Thoracic aorta (tissue), 2 donors: ENCODE data around the gene GDNF. TPM values are rescaled to one million over a fixed set of nuclear protein-coding genes. Genes with fewer than 3 reads are reported as not detected.
A peak's percentile ranks its signal among the peaks of the same experiment; 100 is the strongest.

Experiments
- ATAC-seq: fragments of 150-250 bp; one replicate; pipeline ENCODE4 v1.8.0; 2017; ENCODE audit warnings: low read depth; ENCODE audit not compliant: insufficient number of reproducible peaks, low FRiP score
- DNase-seq: peaks from one replicate; pipeline ENCODE4 v3.0.0-alpha.2; 2020; ENCODE audit warnings: low spot score
- H3K27ac ChIP-seq, 2 donors: fragments of 200-600 bp; sonication (generic); 1 replicate in 1 of 2; 2 replicates in 1 of 2; pipeline ENCODE4 v1.5.1; 2016; ENCODE audit warnings: mild to moderate bottlenecking in 2 of 2, moderate library complexity in 2 of 2
- H3K27me3 ChIP-seq: fragments of 200-600 bp; sonication (generic); replicated peaks from 2 replicates; pipeline ENCODE4 v1.6.0; 2016; ENCODE audit warnings: mild to moderate bottlenecking; ENCODE audit not compliant: insufficient read depth
- H3K36me3 ChIP-seq: fragments of 200-600 bp; sonication (generic); one replicate; pipeline ENCODE4 v1.5.1; 2016
- H3K4me1 ChIP-seq, 2 donors: fragments of 200-600 bp; sonication (generic); 1 replicate in 1 of 2; 2 replicates in 1 of 2; pipeline versions ENCODE4 v1.5.1 to v1.6.0; 2016; ENCODE audit warnings: low read depth in 2 of 2, mild to moderate bottlenecking in 1 of 2; ENCODE audit not compliant: control insufficient read depth in 1 of 2
- H3K4me3 ChIP-seq: fragments of 200-600 bp; sonication (generic); 2 replicates; pipeline ENCODE4 v1.5.1; 2016; ENCODE audit warnings: mild to moderate bottlenecking
- H3K9me3 ChIP-seq: fragments of 200-600 bp; sonication (generic); 2 replicates; pipeline ENCODE4 v1.5.1; 2016
- total RNA-seq, 2 donors: library from RNA; depleted of rRNA; stranded (reverse); fragments of >200 nt; gene quantifications; one replicate each; pipeline versions ENCODE4 v1.1.0 to v1.2.3, GENCODE V29; 2016
- TF ChIP-seq, protein P1 (sequence below): fragments of 200-600 bp; sonication (generic); IDR thresholded peaks from one replicate; pipeline ENCODE4 v1.5.1; 2019; ENCODE audit warnings: antibody characterized with exemption

Gene GDNF, protein sequence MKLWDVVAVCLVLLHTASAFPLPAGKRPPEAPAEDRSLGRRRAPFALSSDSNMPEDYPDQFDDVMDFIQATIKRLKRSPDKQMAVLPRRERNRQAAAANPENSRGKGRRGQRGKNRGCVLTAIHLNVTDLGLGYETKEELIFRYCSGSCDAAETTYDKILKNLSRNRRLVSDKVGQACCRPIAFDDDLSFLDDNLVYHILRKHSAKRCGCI
- 1 to 10 TPM in 1 of 2 donors, not detected in 1; 1.3 TPM for total RNA-seq

DNA sequence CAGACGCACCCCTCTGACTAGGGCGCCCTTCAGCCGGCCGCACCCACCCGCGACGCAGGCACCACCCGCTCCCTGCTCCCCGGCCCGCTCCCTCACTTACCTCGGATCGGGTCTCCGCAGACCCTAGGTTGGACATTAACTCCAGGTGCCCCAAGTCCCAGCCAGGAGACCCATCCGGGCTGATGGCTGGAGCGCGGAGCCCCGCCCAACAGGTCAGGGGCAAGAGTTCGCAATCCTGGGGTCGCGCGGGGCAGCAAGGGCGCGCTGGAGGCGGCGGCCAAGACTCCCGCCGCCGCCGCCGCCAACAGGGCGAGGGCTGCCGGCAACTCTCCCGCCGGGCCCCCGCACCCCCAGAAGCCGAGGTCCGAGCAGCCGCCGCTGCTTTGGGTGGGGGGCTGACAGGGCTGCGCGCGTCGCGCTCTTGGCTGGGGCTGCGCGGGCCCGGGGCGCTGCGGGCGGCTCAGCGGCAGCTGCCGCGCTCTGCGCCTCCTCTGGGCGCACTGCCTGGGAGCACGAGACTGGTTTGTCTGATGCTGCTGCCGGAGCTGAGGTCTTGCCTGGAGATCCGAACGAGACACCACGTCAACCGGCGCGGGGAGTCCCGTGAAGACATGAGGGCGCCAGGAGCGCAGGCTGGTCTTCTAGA, at the start of gene GDNF:
TSS of gene GDNF (minus strand) at position 635 of the 646 bp plus-strand sequence. CDS start 5,245 bp downstream, outside the sequence.
- TF ChIP-seq, protein P1, sequence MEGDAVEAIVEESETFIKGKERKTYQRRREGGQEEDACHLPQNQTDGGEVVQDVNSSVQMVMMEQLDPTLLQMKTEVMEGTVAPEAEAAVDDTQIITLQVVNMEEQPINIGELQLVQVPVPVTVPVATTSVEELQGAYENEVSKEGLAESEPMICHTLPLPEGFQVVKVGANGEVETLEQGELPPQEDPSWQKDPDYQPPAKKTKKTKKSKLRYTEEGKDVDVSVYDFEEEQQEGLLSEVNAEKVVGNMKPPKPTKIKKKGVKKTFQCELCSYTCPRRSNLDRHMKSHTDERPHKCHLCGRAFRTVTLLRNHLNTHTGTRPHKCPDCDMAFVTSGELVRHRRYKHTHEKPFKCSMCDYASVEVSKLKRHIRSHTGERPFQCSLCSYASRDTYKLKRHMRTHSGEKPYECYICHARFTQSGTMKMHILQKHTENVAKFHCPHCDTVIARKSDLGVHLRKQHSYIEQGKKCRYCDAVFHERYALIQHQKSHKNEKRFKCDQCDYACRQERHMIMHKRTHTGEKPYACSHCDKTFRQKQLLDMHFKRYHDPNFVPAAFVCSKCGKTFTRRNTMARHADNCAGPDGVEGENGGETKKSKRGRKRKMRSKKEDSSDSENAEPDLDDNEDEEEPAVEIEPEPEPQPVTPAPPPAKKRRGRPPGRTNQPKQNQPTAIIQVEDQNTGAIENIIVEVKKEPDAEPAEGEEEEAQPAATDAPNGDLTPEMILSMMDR: no peak
- no peak for DNase-seq
- peaks cover 13% of the 10 kb centered on the region for H3K27me3 ChIP-seq
- ATAC-seq: no peak
- H3K4me1 ChIP-seq: peaks cover 29 to 53% of the 10 kb centered on the region in 2 donors
- H3K4me3 ChIP-seq: peak within 1 kb of the TSS; percentile 73
- H3K36me3 ChIP-seq: no peaks in the 10 kb centered on the region
- H3K9me3 ChIP-seq: no peaks in the 10 kb centered on the region
- H3K27ac ChIP-seq: no peak within 1 kb of the TSS

DNA sequence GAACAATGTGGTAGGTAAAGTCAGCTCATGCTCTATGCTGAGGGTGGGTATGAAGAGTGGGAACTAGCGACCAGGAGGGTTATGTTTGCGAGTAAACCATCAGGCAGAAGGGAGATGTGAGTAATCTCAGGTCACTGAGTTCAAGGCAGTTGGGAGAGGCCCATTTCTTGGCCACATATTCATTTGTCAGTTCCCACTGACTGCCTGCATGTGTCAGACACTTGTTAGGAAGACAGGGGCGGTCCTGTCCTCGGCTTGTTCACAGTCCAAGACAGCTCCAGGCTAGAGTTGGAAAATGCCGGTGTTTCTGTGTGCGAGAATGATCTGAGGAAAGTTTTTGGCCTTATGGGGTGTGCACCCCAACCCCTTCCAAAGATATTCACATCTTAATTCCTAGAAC, 48.6 kb upstream of the GDNF start:
- ATAC-seq: no peak
- no peaks in the 10 kb centered on the region for H3K9me3 ChIP-seq
- no peak overlapping the region for H3K27ac ChIP-seq
- H3K27me3 ChIP-seq: no peaks in the 10 kb centered on the region
- no peak overlapping the region for H3K4me3 ChIP-seq
- H3K4me1 ChIP-seq: no peaks in the 10 kb centered on the region
- no peaks in the 10 kb centered on the region for H3K36me3 ChIP-seq
- no peak for DNase-seq
- TF ChIP-seq, protein P1: no peak

DNA sequence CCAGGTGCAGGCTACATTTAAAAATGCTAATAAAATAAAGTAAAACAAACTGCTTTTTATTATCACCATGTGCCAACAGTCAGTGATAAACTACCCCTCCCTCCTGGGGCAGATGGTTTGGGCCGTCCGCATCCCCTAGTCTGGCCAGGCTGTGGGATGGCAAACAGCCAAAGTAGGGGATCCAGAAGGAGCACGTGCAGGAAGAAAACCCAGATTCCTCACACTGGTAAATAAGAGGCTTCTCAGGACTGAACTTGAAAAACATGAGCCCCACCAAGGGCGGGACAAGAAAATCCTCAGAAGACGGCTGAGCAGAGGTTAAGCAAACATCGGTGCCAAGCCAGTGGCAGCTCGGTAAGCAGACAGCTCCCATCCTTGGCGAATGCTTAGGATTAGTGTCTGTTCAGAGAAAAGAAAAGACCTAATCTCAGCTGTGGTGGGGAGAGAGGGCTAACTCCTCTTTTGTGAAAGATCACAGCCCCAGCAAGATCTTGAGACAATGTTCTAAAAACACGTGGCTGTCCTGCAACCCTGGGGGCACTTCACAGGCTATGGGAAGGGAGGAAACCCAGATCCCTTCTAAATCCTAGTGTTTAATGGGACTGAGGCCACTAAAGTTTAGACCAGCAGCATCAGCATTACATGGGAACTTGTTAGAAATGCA, 46.5 kb upstream of the GDNF start:
- no peaks in the 10 kb centered on the region for H3K36me3 ChIP-seq
- TF ChIP-seq, protein P1: no peak
- H3K4me1 ChIP-seq: no peaks in the 10 kb centered on the region
- no peaks in the 10 kb centered on the region for H3K27me3 ChIP-seq
- H3K27ac ChIP-seq: no peak overlapping the region
- DNase-seq: no peak
- H3K9me3 ChIP-seq: no peaks in the 10 kb centered on the region
- no peak overlapping the region for H3K4me3 ChIP-seq
- ATAC-seq: peak; percentile 12

DNA sequence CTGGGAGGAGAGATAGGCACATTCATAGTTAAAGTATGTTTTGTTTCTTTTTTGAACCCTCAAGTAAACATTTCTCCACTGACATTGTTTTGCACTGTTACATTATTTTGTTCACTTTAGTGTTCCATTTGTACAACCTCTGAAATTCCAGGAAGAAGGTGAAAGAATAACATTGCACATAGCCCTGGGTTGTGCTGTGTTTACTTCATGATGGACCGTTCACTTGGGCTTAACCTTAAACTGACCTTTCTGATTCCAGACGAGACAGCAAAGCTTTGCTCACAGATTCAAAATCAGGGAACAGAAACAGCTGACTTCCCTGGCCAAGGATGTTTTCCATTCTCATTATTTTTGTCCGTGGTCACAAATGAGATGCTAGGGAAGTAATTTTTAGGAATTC, 42.8 kb upstream of the GDNF start:
- no peak for DNase-seq
- Histone ChIP-seq H3K36me3 (no peaks in the 10 kb centered on the region), H3K4me1 (no peaks in the 10 kb centered on the region), H3K27me3 (no peaks in the 10 kb centered on the region), H3K4me3 (no peak overlapping the region), H3K27ac (no peak overlapping the region), H3K9me3 (no peaks in the 10 kb centered on the region)
- no peak for ATAC-seq
- TF ChIP-seq, protein P1: no peak

DNA sequence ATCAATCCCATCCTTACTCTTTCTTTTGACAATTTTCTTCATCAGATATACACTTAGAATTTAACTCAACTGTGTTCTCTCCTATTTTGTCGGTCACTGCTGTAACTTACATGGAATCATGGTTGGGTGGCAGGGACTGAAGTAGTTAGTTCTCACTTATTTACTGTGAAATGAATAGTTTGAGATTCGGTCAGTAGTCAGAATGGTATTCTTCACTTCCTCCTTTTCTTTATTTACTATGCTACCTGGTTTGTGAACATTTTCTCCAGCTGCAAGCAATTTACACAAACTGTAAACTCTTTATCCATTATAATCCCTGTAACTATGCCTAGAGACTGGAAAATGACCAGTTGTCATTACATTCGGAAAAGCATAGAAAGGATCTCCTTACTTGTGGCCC, 41.5 kb upstream of the GDNF start:
- no peak overlapping the region for H3K4me3 ChIP-seq
- H3K36me3 ChIP-seq: no peaks in the 10 kb centered on the region
- no peaks in the 10 kb centered on the region for H3K9me3 ChIP-seq
- no peaks in the 10 kb centered on the region for H3K4me1 ChIP-seq
- no peaks in the 10 kb centered on the region for H3K27me3 ChIP-seq
- ATAC-seq (no peak), DNase-seq (no peak)
- TF ChIP-seq, protein P1: no peak
- H3K27ac ChIP-seq: no peak overlapping the region
